ENCODE results near the gene FOXF2. TPM values are rescaled to one million over a fixed set of nuclear protein-coding genes. Genes with fewer than 3 reads are reported as not detected.

The FOXF2 gene
- total RNA-seq, 4 donors from 2014 or later: 9.0 to 45.2 (median 13.5) TPM

DNA sequence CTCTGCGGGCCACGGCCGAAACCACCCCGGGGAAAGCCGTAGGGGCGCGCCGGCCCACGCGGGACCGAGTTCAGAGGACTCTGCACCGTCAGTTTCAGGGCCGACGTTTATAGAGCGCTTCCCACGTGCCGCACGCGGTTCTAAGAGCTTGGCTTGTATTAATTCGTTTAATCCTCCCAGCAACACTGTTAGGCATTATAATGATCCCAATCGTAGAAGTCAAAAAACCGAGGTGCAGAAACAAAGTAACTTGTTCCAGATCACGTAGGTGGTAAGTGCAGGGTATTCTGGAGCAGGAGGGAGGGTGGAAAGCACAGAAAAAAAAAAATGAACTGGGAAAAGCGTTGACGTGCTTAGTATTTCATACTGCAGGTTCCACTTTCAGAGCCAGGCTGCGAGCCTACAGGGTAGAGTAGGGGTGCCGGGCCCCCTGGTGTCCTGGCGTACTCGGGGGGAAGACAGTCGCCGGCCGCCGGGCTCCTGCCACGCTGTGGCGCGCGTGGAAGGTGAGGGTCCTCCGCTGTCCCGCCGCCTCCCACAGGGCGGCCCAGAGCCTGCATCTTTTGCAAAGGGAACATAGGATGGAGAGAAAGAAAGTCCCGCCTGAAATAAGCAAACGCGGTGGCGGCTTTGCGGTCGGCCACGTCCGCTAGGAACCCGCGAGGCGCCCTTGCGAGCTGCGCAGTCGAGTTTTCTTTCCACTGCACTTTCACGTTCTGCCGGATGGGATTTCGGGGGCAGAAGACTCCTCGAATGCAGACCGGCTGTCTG lies 10.2 kb upstream of the FOXF2 start:
- H3K27ac ChIP-seq: no peak overlapping the region
- H3K4me1 ChIP-seq: peaks cover 5 to 48% (median 32%) of the 10 kb centered on the region in 4 donors
- no peaks in the 10 kb centered on the region for H3K9me3 ChIP-seq
- H3K36me3 ChIP-seq: no peaks in the 10 kb centered on the region
- in situ Hi-C loops (cut with MboI; ENCODE audit: low pct_ligation_motif_present in 1 of 4, low pct_unique_long_range_greater_than_20kb in 1 of 4, low sequenced_read_pairs in 3 of 4) (loop anchor here in 1 of 4 donors (25.0 kb wide), 2 partner anchors 467 to 667 kb away; no protein-coding TSS in a partner anchor), intact Hi-C loops (cut with DNase I; ENCODE audit: low total_unique reads) (no loop called here)
- TF ChIP-seq, protein P1, sequence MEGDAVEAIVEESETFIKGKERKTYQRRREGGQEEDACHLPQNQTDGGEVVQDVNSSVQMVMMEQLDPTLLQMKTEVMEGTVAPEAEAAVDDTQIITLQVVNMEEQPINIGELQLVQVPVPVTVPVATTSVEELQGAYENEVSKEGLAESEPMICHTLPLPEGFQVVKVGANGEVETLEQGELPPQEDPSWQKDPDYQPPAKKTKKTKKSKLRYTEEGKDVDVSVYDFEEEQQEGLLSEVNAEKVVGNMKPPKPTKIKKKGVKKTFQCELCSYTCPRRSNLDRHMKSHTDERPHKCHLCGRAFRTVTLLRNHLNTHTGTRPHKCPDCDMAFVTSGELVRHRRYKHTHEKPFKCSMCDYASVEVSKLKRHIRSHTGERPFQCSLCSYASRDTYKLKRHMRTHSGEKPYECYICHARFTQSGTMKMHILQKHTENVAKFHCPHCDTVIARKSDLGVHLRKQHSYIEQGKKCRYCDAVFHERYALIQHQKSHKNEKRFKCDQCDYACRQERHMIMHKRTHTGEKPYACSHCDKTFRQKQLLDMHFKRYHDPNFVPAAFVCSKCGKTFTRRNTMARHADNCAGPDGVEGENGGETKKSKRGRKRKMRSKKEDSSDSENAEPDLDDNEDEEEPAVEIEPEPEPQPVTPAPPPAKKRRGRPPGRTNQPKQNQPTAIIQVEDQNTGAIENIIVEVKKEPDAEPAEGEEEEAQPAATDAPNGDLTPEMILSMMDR (IDR thresholded peaks at IDR 0.05): no peak
- TF ChIP-seq POLR2A (IDR thresholded peaks at IDR 0.05) (no peak), POLR2AphosphoS5 (IDR thresholded peaks at IDR 0.05) (peak in 1 of 3 donors; percentile 29), EP300 (IDR thresholded peaks at IDR 0.05; ENCODE audit: low read depth) (no peak)
- H3K27me3 ChIP-seq: peaks cover 100% of the 10 kb centered on the region
- peak overlapping the region in 1 of 4 donors; percentile 31 for H3K4me3 ChIP-seq
- WGBS, 2 donors (ENCODE audit: low coverage in 1 of 2): 7 to 25% methylated on average over 11 to 57 of the region's 60 CpGs
- DNase-seq: no peak

DNA sequence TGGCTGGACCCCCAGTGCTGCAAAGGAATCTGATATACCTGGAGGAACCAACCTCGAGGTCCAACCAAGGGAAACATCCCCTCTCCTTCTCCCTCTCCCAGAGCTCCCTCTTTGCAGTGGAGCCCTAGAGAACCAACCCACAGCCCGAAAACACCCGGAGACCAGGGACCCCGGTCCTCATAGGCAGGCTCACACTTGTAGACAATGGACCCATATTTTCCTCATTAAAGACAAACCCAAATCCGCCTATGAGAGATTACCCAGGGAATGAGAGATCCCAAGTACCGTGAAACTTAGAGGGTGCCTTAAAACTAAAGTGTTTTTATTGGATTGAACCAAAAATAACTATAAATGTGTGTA lies 9.6 kb upstream of the FOXF2 start:
- Histone ChIP-seq H3K27ac (no peak overlapping the region), H3K9me3 (no peaks in the 10 kb centered on the region), H3K4me3 (no peak overlapping the region), H3K36me3 (no peaks in the 10 kb centered on the region), H3K27me3 (peaks cover 100% of the 10 kb centered on the region), H3K4me1 (peaks cover 5 to 50% (median 33%) of the 10 kb centered on the region in 4 donors)
- 24 to 29% methylated on average over 4 to 5 of the region's 6 CpGs for WGBS, 2 donors (ENCODE audit: low coverage in 1 of 2)
- no peak for DNase-seq
- in situ Hi-C loops (cut with MboI; ENCODE audit: low pct_ligation_motif_present in 1 of 4, low pct_unique_long_range_greater_than_20kb in 1 of 4, low sequenced_read_pairs in 3 of 4): loop anchor here in 2 of 4 donors (10.0 to 25.0 kb wide), 3 partner anchors 467 to 785 kb away; no protein-coding TSS in a partner anchor
- TF ChIP-seq POLR2A (IDR thresholded peaks at IDR 0.05): no peak
- TF ChIP-seq POLR2AphosphoS5 (IDR thresholded peaks at IDR 0.05): no peak
- TF ChIP-seq EP300 (IDR thresholded peaks at IDR 0.05; ENCODE audit: low read depth): no peak
- TF ChIP-seq, protein P1 (IDR thresholded peaks at IDR 0.05): no peak
- intact Hi-C loops (cut with DNase I; ENCODE audit: low total_unique reads): loop anchor here (5.0 kb wide), 2 partner anchors 582 to 792 kb away; no protein-coding TSS in a partner anchor

GRCh38 chr6:1380625-1381427 lies 8.6 kb upstream of the FOXF2 start:
- H3K4me1 ChIP-seq: peaks cover 5 to 50% (median 33%) of the 10 kb centered on the region in 4 donors
- TF ChIP-seq, protein P1 (IDR thresholded peaks at IDR 0.05): no peak
- TF ChIP-seq EP300 (IDR thresholded peaks at IDR 0.05; ENCODE audit: low read depth) (no peak), POLR2AphosphoS5 (IDR thresholded peaks at IDR 0.05) (no peak), POLR2A (IDR thresholded peaks at IDR 0.05) (no peak)
- WGBS, 2 donors (ENCODE audit: low coverage in 1 of 2): 17 to 26% methylated on average over 13 to 20 of the region's 20 CpGs
- DNase-seq: no peak
- intact Hi-C loops (cut with DNase I; ENCODE audit: low total_unique reads): loop anchor here (5.0 kb wide), 2 partner anchors 584 to 794 kb away; no protein-coding TSS in a partner anchor
- in situ Hi-C loops (cut with MboI; ENCODE audit: low pct_ligation_motif_present in 1 of 4, low pct_unique_long_range_greater_than_20kb in 1 of 4, low sequenced_read_pairs in 3 of 4): loop anchor here in 2 of 4 donors (10.0 to 25.0 kb wide), 3 partner anchors 469 to 786 kb away; no protein-coding TSS in a partner anchor
- peaks cover 100% of the 10 kb centered on the region for H3K27me3 ChIP-seq
- no peaks in the 10 kb centered on the region for H3K36me3 ChIP-seq
- H3K4me3 ChIP-seq: peak overlapping the region in 2 of 4 donors; percentile 31 to 43
- no peak overlapping the region for H3K27ac ChIP-seq
- no peaks in the 10 kb centered on the region for H3K9me3 ChIP-seq
